Measurements from ENCODE around the gene CHRM1. TPM values are rescaled to one million over a fixed set of nuclear protein-coding genes. Genes with fewer than 3 reads are reported as not detected.
"Not testable (repeated sequence)": the region's sequence is repeated elsewhere in the genome, so short reads cannot be mapped to it uniquely, and the experiment has no call there.

Gene CHRM1
- total RNA-seq, 1 donor from 2014 or later = not detected

GRCh38 chr11:62865635-62866034 lies 55.5 kb downstream of the CHRM1 start:
- Histone ChIP-seq H3K36me3 (ENCODE audit: control insufficient read depth, insufficient read depth, low read length) (no peaks in the 10 kb centered on the region), H3K4me3 (ENCODE audit: low read depth, low read length) (no peak overlapping the region), H3K27me3 (ENCODE audit: control insufficient read depth, insufficient read depth, low read length) (no peaks in the 10 kb centered on the region)
- DNase-seq (ENCODE audit: low read depth) = no peak
- TF ChIP-seq CTCF (IDR thresholded peaks at IDR 0.05; ENCODE audit: insufficient read depth, low read length, poor library complexity, severe bottlenecking) = no peak

DNA sequence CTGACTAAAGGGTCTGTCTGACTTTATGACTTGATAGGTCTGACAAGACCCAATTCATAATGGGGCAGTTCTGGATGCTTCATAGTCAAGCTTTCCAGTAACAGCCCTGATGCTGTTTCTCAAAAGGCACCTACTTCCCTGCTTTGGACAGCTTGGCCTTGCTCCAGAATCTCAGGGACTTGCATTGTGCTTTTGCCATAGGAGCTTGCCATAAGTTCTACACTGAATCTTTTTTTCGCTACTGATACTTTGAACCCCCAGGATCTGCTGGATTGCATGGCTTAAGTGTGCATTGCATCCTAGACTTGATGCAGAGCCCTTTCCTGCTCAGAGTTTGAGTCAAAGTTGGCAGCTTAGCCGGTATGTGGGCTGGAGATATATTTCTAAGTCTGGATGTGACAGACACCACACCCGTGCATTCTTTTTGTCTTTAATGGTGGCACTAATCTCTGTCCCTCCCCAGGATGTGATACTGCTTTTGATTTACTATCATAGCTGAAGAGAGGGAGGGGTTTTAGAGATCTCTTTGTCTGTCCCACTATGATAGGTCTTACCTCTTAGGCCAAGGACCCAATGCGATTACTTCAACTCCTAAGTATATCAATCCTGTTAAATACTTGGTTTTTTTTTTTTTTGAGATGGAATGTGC lies 57.4 kb downstream of the CHRM1 start:
- DNase-seq (ENCODE audit: low read depth) = no peak
- Histone ChIP-seq H3K36me3 (ENCODE audit: control insufficient read depth, insufficient read depth, low read length) (no peaks in the 10 kb centered on the region), H3K27me3 (ENCODE audit: control insufficient read depth, insufficient read depth, low read length) (no peaks in the 10 kb centered on the region), H3K4me3 (ENCODE audit: low read depth, low read length) (no peak overlapping the region)
- no peak for TF ChIP-seq CTCF (IDR thresholded peaks at IDR 0.05; ENCODE audit: insufficient read depth, low read length, poor library complexity, severe bottlenecking)

GRCh38 chr11:62861564-62862192 lies 59.5 kb downstream of the CHRM1 start:
- DNase-seq (ENCODE audit: low read depth); H3K36me3 ChIP-seq (ENCODE audit: control insufficient read depth, insufficient read depth, low read length); H3K27me3 ChIP-seq (ENCODE audit: control insufficient read depth, insufficient read depth, low read length); H3K4me3 ChIP-seq (ENCODE audit: low read depth, low read length): not testable (repeated sequence)

- DNase-seq (ENCODE audit: low read depth) = no peak
- no peak for TF ChIP-seq CTCF (IDR thresholded peaks at IDR 0.05; ENCODE audit: insufficient read depth, low read length, poor library complexity, severe bottlenecking)
Measured at GRCh38 chr11:62860835-62861563, 60.2 kb downstream of the CHRM1 start.

DNA sequence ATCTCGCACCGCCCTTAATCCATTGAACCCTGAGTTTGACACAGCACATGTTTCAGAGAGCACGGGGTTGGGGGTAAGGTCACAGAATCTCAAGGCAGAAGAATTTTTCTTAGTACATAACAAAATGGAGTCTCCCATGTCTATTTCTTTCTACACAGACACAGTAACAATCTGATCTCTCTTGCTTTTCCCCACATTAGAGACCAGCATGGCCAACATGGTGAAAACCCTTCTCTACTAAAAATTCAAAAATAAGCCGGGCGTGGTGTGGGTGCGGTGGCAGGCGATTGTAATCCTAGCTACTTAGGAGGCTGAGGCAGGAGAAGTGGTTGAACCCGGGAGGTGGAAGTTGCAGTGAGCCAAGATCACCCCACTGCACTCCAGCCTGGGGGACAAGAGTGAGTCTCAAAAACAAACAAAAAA lies 61.9 kb downstream of the CHRM1 start:
- H3K4me3 ChIP-seq (ENCODE audit: low read depth, low read length); H3K27me3 ChIP-seq (ENCODE audit: control insufficient read depth, insufficient read depth, low read length); DNase-seq (ENCODE audit: low read depth); H3K36me3 ChIP-seq (ENCODE audit: control insufficient read depth, insufficient read depth, low read length): not testable (repeated sequence)

More at GRCh38 chr11:62860835-62861563, 60.2 kb downstream of the CHRM1 start:
- no peak overlapping the region for H3K4me3 ChIP-seq (ENCODE audit: low read depth, low read length)
- no peaks in the 10 kb centered on the region for H3K27me3 ChIP-seq (ENCODE audit: control insufficient read depth, insufficient read depth, low read length)
- H3K36me3 ChIP-seq (ENCODE audit: control insufficient read depth, insufficient read depth, low read length) = no peaks in the 10 kb centered on the region

Other genes with a start within 250 kb of the CHRM1 start
- gene UQCC3, start 249.7 kb downstream of the CHRM1 start, total RNA-seq = 8.0 and 8.1 TPM in 2 replicates
- gene LBHD1, start 249.1 kb downstream of the CHRM1 start, total RNA-seq = 4.1 and 4.6 TPM in 2 replicates
- 289 and 321 TPM in 2 replicates for gene UBXN1, start 242.3 kb downstream of the CHRM1 start, total RNA-seq
- gene LRRN4CL, start 231.8 kb downstream of the CHRM1 start, total RNA-seq = 0.25 TPM in 1 of 2 replicates, not detected in the other
- 45.2 and 56.1 TPM in 2 replicates for gene BSCL2, start 213.9 kb downstream of the CHRM1 start, total RNA-seq
- not detected in 2 replicates for gene GNG3, start 213.7 kb downstream of the CHRM1 start, total RNA-seq
- 12.8 and 14.3 TPM in 2 replicates for gene HNRNPUL2, start 193.9 kb downstream of the CHRM1 start, total RNA-seq
- 37.5 and 38.6 TPM in 2 replicates for gene TTC9C, start 192.9 kb downstream of the CHRM1 start, total RNA-seq
- gene ZBTB3, start 167.2 kb downstream of the CHRM1 start, total RNA-seq = 17.3 and 18.8 TPM in 2 replicates
- gene POLR2G, start 159.8 kb downstream of the CHRM1 start, total RNA-seq = 98.3 and 120 TPM in 2 replicates
- 19.4 and 29.1 TPM in 2 replicates for gene TAF6L, start 150.0 kb downstream of the CHRM1 start, total RNA-seq
- 66.7 and 72.5 TPM in 2 replicates for gene TMEM179B, start 134.0 kb downstream of the CHRM1 start, total RNA-seq
- 32.8 and 41.3 TPM in 2 replicates for gene TMEM223, start 129.4 kb downstream of the CHRM1 start, total RNA-seq
- gene NXF1, start 115.9 kb downstream of the CHRM1 start, total RNA-seq = 40.9 and 41.4 TPM in 2 replicates
- gene STX5, start 89.3 kb downstream of the CHRM1 start, total RNA-seq = 30.2 and 34.3 TPM in 2 replicates
- not detected in 2 replicates for gene TEX54, start 88.5 kb downstream of the CHRM1 start, total RNA-seq
- 90.2 and 92.8 TPM in 2 replicates for gene WDR74, start 81.8 kb downstream of the CHRM1 start, total RNA-seq
- 441 and 475 TPM in 2 replicates for gene SLC3A2, start 40.5 kb downstream of the CHRM1 start, total RNA-seq
- gene SLC22A6, start 63.6 kb upstream of the CHRM1 start, total RNA-seq = not detected in 2 replicates
- not detected in 2 replicates for gene SLC22A8, start 94.5 kb upstream of the CHRM1 start, total RNA-seq
- not detected in 2 replicates for gene SLC22A24, start 222.9 kb upstream of the CHRM1 start, total RNA-seq